Endothelial cell of umbilical vein (primary cell): ENCODE data around the gene TOMM6. TPM values are rescaled to one million over a fixed set of nuclear protein-coding genes. Genes with fewer than 3 reads are reported as not detected.

ENCODE experiments used
- BruUV-seq: library from RNA; stranded (reverse); fragments of 400-500 nt; replicated peaks from 2 replicates; lab custom pipeline; 2021; lab: Mats Ljungman, UMichigan
- CTCF ChIA-PET: fragments of 300-600, 350-600 bp; sonication (Branson Sonifier 250); formaldehyde crosslinking; loops from one replicate; lab custom pipeline; 2021; ENCODE audit warnings: antibody characterized with exemption, inconsistent platforms; lab: Charles Lee
- POLR2A ChIA-PET: fragments of 300-600, 350-600 bp; sonication (Branson Sonifier 250); formaldehyde crosslinking; loops from one replicate; lab custom pipeline; 2021; ENCODE audit warnings: antibody characterized with exemption, inconsistent platforms; lab: Charles Lee
- DNase-seq: peaks from one replicate; pipeline ENCODE4 v3.0.0-alpha.2; 2011; ENCODE audit warnings: low read depth, low spot score
- FAIRE-seq: peaks from 2 replicates; lab custom pipeline; 2011; peaks lifted over from hg19 to GRCh38; lab: Jason Lieb, UNC
- H2AFZ ChIP-seq: 2 replicates; pipeline ENCODE4 v1.6.0; 2012; ENCODE audit warnings: low read depth, low read length, control low read depth, inconsistent platforms
- H3K27ac ChIP-seq: 2 replicates; pipeline ENCODE4 v1.5.1; 2011; ENCODE audit warnings: low read depth, mild to moderate bottlenecking, control low read depth, low read length, moderate library complexity; ENCODE audit not compliant: insufficient read depth
- H3K27me3 ChIP-seq, 2 experiments: 2 replicates each; pipeline versions ENCODE4 v1.6.0 to v1.6.1; 2011; ENCODE audit warnings: low read length in 2 of 2, mixed read lengths in 1 of 2; ENCODE audit not compliant: control insufficient read depth in 2 of 2, insufficient read depth in 2 of 2
- H3K36me3 ChIP-seq, 2 experiments: 2 replicates in 1 of 2; 3 replicates in 1 of 2; pipeline ENCODE4 v1.5.1; 2011; ENCODE audit warnings: low read length in 2 of 2, mild to moderate bottlenecking in 1 of 2, moderate library complexity in 1 of 2; ENCODE audit not compliant: control insufficient read depth in 2 of 2, insufficient read depth in 2 of 2; ENCODE audit errors: extremely low read depth in 1 of 2
- H3K4me1 ChIP-seq: 3 replicates; pipeline ENCODE4 v1.5.1; 2011; ENCODE audit warnings: mild to moderate bottlenecking, low read length; ENCODE audit not compliant: control insufficient read depth, insufficient read depth; ENCODE audit errors: extremely low read depth
- H3K4me2 ChIP-seq: 2 replicates; pipeline ENCODE4 v1.6.1; 2011; ENCODE audit warnings: low read length, control low read depth, mixed read lengths; ENCODE audit not compliant: insufficient read depth
- H3K4me3 ChIP-seq, 3 experiments: fragments of 200-600 bp in 1 of 3; sonication (generic), shearing (Covaris generic) in 1 of 3; replicated peaks in 1 of 3; 2 replicates each; pipeline ENCODE4 v1.5.1; 2011 to 2016; ENCODE audit warnings: control low read depth in 3 of 3, low read length in 3 of 3, mild to moderate bottlenecking in 2 of 3, inconsistent platforms in 1 of 3, low read depth in 1 of 3, moderate library complexity in 1 of 3; ENCODE audit not compliant: insufficient read depth in 1 of 3
- H3K79me2 ChIP-seq: 2 replicates; pipeline ENCODE4 v1.6.0; 2012; ENCODE audit warnings: low read length, inconsistent platforms; ENCODE audit not compliant: control insufficient read depth, insufficient read depth
- H3K9ac ChIP-seq: replicated peaks from 2 replicates; pipeline ENCODE3; 2011; ENCODE audit warnings: low read length, control low read depth; ENCODE audit not compliant: insufficient read depth; ENCODE audit errors: extremely low read depth
- H3K9me1 ChIP-seq: replicated peaks from 3 replicates; pipeline ENCODE4 v1.6.0; 2011; ENCODE audit warnings: mild to moderate bottlenecking, low read length; ENCODE audit not compliant: control insufficient read depth, insufficient read depth; ENCODE audit errors: extremely low read depth
- H3K9me3 ChIP-seq: replicated peaks from 2 replicates; pipeline ENCODE4 v1.5.1; 2012; ENCODE audit warnings: low read length, inconsistent platforms; ENCODE audit not compliant: control insufficient read depth, insufficient read depth
- H4K20me1 ChIP-seq: replicated peaks from 2 replicates; pipeline ENCODE3; 2011; ENCODE audit warnings: mild to moderate bottlenecking, low read length; ENCODE audit not compliant: control insufficient read depth, insufficient read depth; ENCODE audit errors: extremely low read depth
- CTCF ChIP-seq, 2 donors: IDR thresholded peaks; 1 replicate in 1 of 2; 2 replicates in 1 of 2; pipeline ENCODE4 v1.5.1; 2011; ENCODE audit warnings: low read length in 2 of 2, mild to moderate bottlenecking in 2 of 2, moderate library complexity in 2 of 2, control low read depth in 1 of 2, inconsistent platforms in 1 of 2, low read depth in 1 of 2; ENCODE audit not compliant: insufficient read depth in 1 of 2; ENCODE audit errors: extremely low read depth in 1 of 2
- EZH2 ChIP-seq: IDR thresholded peaks from 2 replicates; pipeline ENCODE4 v1.6.1; 2012; ENCODE audit warnings: borderline replicate concordance, low read depth, mild to moderate bottlenecking, moderate library complexity, low read length, inconsistent platforms; ENCODE audit not compliant: severe bottlenecking
- FOS ChIP-seq: IDR thresholded peaks from 2 replicates; pipeline ENCODE4 v1.6.1; 2011; ENCODE audit warnings: mild to moderate bottlenecking, low read length, moderate library complexity, borderline replicate concordance; ENCODE audit not compliant: insufficient read depth
- GATA2 ChIP-seq: IDR thresholded peaks from 2 replicates; pipeline ENCODE4 v1.7.0; 2011; ENCODE audit warnings: low read depth, mild to moderate bottlenecking, moderate library complexity, mixed read lengths, low read length; ENCODE audit not compliant: insufficient read length, insufficient read depth
- JUN ChIP-seq: IDR thresholded peaks from 2 replicates; pipeline ENCODE4 v1.6.1; 2011; ENCODE audit warnings: borderline replicate concordance, low read depth; ENCODE audit not compliant: insufficient read length, insufficient read depth
- MAX ChIP-seq: IDR thresholded peaks from 2 replicates; pipeline ENCODE4 v1.6.1; 2011; ENCODE audit not compliant: insufficient read depth, insufficient read length
- MYC ChIP-seq: IDR thresholded peaks from one replicate; pipeline ENCODE4 v1.6.1; 2011; ENCODE audit warnings: mild to moderate bottlenecking, low read depth, low read length
- POLR2A ChIP-seq: IDR thresholded peaks from 2 replicates; pipeline ENCODE4 v1.6.1; 2012; ENCODE audit warnings: low read depth, mild to moderate bottlenecking, control low read depth, low read length
- POLR2AphosphoS5 ChIP-seq: IDR thresholded peaks from 2 replicates; pipeline ENCODE4 v1.6.1; 2012; ENCODE audit warnings: low read depth, mild to moderate bottlenecking, control low read depth, low read length, moderate library complexity; ENCODE audit not compliant: insufficient read depth
- dilution Hi-C: fragments of 300-500 bp; cut with MboI; formaldehyde crosslinking; loops from one replicate; pipeline ENCODE4 v1.15.0; 2019; ENCODE audit warnings: low sequenced_read_pairs; ENCODE audit not compliant: extremely low pct_ligation_motif_present
- intact Hi-C: fragments of 100-400 bp; cut with micrococcal nuclease; formaldehyde crosslinking; loops from one replicate; pipeline ENCODE4 v1.10.0; 2022
- polyA plus RNA-seq, 4 experiments: library from polyadenylated mRNA; depleted of rRNA in 3 of 4; stranded (reverse) in 3 of 4; unstranded in 1 of 4; fragments of >200 nt; gene quantifications; 2 replicates each; pipeline versions ENCODE4 v1.2.1 to v1.2.3, GENCODE V29; 2011 to 2012; ENCODE audit warnings: missing spikeins in 1 of 4
- total RNA-seq: library from RNA; stranded (reverse); gene quantifications from 2 replicates; pipeline ENCODE4 v1.2.3, GENCODE V29; 2021

Gene TOMM6
- total and polyA plus RNA-seq, 2 donors (not counting 3 experiments of a cell fraction or from before 2014, with no cell fraction given): 233 to 527 TPM

GRCh38 chr6:41789390-41789724 lies 1.9 kb downstream of the TOMM6 start:
- POLR2A ChIA-PET: no interaction called here
- H2AFZ ChIP-seq: no peak overlapping the region
- H3K4me3 ChIP-seq: no peak overlapping the region
- no peak overlapping the region for H3K9ac ChIP-seq
- no peaks in the 10 kb centered on the region for H3K9me3 ChIP-seq
- H3K27me3 ChIP-seq: no peaks in the 10 kb centered on the region
- CTCF ChIA-PET: interaction anchor here (2.2 kb wide), 1 partner anchor 8 kb away, joined by 12 read pairs; no protein-coding TSS in a partner anchor
- intact Hi-C loops: no loop called here
- BruUV-seq: no TSS peak
- TF ChIP-seq EZH2: no peak
- no peak for TF ChIP-seq POLR2A
- TF ChIP-seq GATA2: no peak
- TF ChIP-seq MAX: no peak
- TF ChIP-seq JUN: no peak
- TF ChIP-seq POLR2AphosphoS5: no peak
- no peak for TF ChIP-seq MYC
- no peak for TF ChIP-seq CTCF (IDR thresholded peaks at IDR 0.05; ENCODE audit: extremely low read depth in 1 of 2, insufficient read depth in 1 of 2, low read depth in 1 of 2, low read length in 2 of 2)
- no peak for TF ChIP-seq FOS
- peaks cover 10% of the 10 kb centered on the region for H3K4me1 ChIP-seq
- no peaks in the 10 kb centered on the region for H3K9me1 ChIP-seq
- peaks cover 6 to 10% of the 10 kb centered on the region in 2 experiments for H3K36me3 ChIP-seq
- peak overlapping the region; percentile 31 for H3K4me2 ChIP-seq
- dilution Hi-C loops: no loop called here
- H3K27ac ChIP-seq: no peak overlapping the region
- H3K79me2 ChIP-seq: peaks cover 17% of the 10 kb centered on the region
- H4K20me1 ChIP-seq: no peaks in the 10 kb centered on the region
- DNase-seq: no peak
- FAIRE-seq: no peak
